ENCODE data around the gene ITIH1. TPM values are rescaled to one million over a fixed set of nuclear protein-coding genes. Genes with fewer than 3 reads are reported as not detected.

Gene ITIH1
- total and polyA plus RNA-seq, 2 of the 4 experiments (the other 2 are of a cell fraction), result not detected

GRCh38 chr3:52792961-52793695 lies 15.7 kb downstream of the ITIH1 start:
- Histone ChIP-seq H3K56ac (ENCODE audit: extremely low read depth, insufficient read depth, low read length) (no peak overlapping the region), H2BK15ac (ENCODE audit: low read depth, low read length) (no peak overlapping the region), H2BK20ac (ENCODE audit: low read depth, low read length) (no peak overlapping the region), H3K9me3 (ENCODE audit: control insufficient read depth, insufficient read depth, low read length) (no peaks in the 10 kb centered on the region), H3K14ac (replicated peaks; ENCODE audit: low read depth, low read length) (no peak overlapping the region), H3K23ac (ENCODE audit: low read depth, low read length) (no peak overlapping the region), H3K79me1 (ENCODE audit: low read depth in 1 of 2, low read length in 2 of 2) (no peaks in the 10 kb centered on the region), H3K18ac (ENCODE audit: low read depth, low read length) (no peak overlapping the region), H3K27ac (ENCODE audit: insufficient read depth, low read length) (no peak overlapping the region), H4K20me1 (ENCODE audit: insufficient read depth, low read length) (no peaks in the 10 kb centered on the region), H3K4me1 (ENCODE audit: control insufficient read depth, insufficient read depth, low read length) (no peaks in the 10 kb centered on the region), H3K4ac (ENCODE audit: low read depth, low read length) (no peak overlapping the region), H2AFZ (replicated peaks; ENCODE audit: low read length, poor library complexity) (no peak overlapping the region), H4K8ac (ENCODE audit: low read depth in 2 of 2, low read length in 2 of 2) (no peak overlapping the region), H3K4me2 (ENCODE audit: low read depth, low read length) (no peak overlapping the region), H3K9ac (ENCODE audit: low read depth, low read length) (no peak overlapping the region), H4K5ac (ENCODE audit: low read depth, low read length) (no peak overlapping the region), H3K9me1 (ENCODE audit: insufficient read depth, low read length) (no peaks in the 10 kb centered on the region), H3K27me3 (ENCODE audit: control insufficient read depth, insufficient read depth, low read length) (peaks cover 28% of the 10 kb centered on the region; the same call in 1 of the 2 replicates), H2AK9ac (replicated peaks; ENCODE audit: low read depth, low read length, poor library complexity) (no peak overlapping the region), H3K36me3 (ENCODE audit: control insufficient read depth, insufficient read depth, low read length) (no peaks in the 10 kb centered on the region), H3K4me3 (ENCODE audit: insufficient read depth, low read depth, low read length) (no peak overlapping the region), H2BK5ac (ENCODE audit: low read depth, low read length, poor library complexity, severe bottlenecking) (no peak overlapping the region), H2AK5ac (ENCODE audit: low read depth, low read length) (no peak overlapping the region), H2BK120ac (ENCODE audit: low read depth, low read length) (no peak overlapping the region), H4K91ac (ENCODE audit: insufficient read depth, low read depth, low read length) (no peak overlapping the region)
- peak; percentile 33; the same call in 1 of the 2 replicates for ATAC-seq (ENCODE audit: low read depth)
- no TSS peak for BruUV-seq (replicated peaks)
- in situ Hi-C loops (cut with MboI; ENCODE audit: low sequenced_read_pairs), result no loop called here
- CTCF ChIA-PET, result interaction anchor here (1.5 kb wide), 1 partner anchor 13 kb away, joined by 5 read pairs; no protein-coding TSS in a partner anchor
- intact Hi-C loops (cut with micrococcal nuclease), result no loop called here
- TF ChIP-seq ELK1 (IDR thresholded peaks at IDR 0.05; ENCODE audit: borderline replicate concordance, low read depth, low read length) (no peak), CHD1 (IDR thresholded peaks at IDR 0.05; ENCODE audit: low read depth, low read length) (no peak), CTCF (conservative IDR thresholded peaks at IDR 0.05; ENCODE audit: low read depth, low read length) (no peak), POLR2A (IDR thresholded peaks at IDR 0.05; ENCODE audit: low read depth, low read length) (no peak), FOS (IDR thresholded peaks at IDR 0.05; ENCODE audit: low read depth, low read length) (no peak), SMC3 (IDR thresholded peaks at IDR 0.05; ENCODE audit: low read depth, low read length) (no peak), RAD21 (IDR thresholded peaks at IDR 0.05; ENCODE audit: low read length) (no peak), RCOR1 (IDR thresholded peaks at IDR 0.05; ENCODE audit: insufficient replicate concordance, low read length) (no peak), RFX5 (IDR thresholded peaks at IDR 0.05; ENCODE audit: low read depth, low read length) (no peak), MAZ (IDR thresholded peaks at IDR 0.05; ENCODE audit: borderline replicate concordance, low read depth, low read length) (no peak), USF2 (IDR thresholded peaks at IDR 0.05; ENCODE audit: low read depth, low read length) (no peak), MXI1 (IDR thresholded peaks at IDR 0.05; ENCODE audit: borderline replicate concordance, low read depth, low read length) (no peak)
- 60% methylated on average over 2 of the region's 18 CpGs; no CpG with 5 or more reads in 1 of the 2 experiments for WGBS, 2 experiments (ENCODE audit: extremely low coverage in 2 of 2, insufficient read length in 1 of 2)
- dilution Hi-C loops (cut with HindIII; ENCODE audit: low sequenced_read_pairs, unreplicated experiment), result no loop called here
- POLR2A ChIA-PET (ENCODE audit: unreplicated experiment), result interaction anchor here (0.5 kb wide), 1 partner anchor 9 kb away, joined by 3 read pairs; no protein-coding TSS in a partner anchor
- no peak for DNase-seq

Measured in IMR-90 (cell line).